ENCODE measurements around the gene HMX1.

The HMX1 gene

GRCh38 chr4:8910100-8910821 lies 38.6 kb upstream of the HMX1 start:
- no peak for DNase-seq (ENCODE audit: low read depth in 2 of 2)

GRCh38 chr4:8909548-8909947 lies 37.9 kb upstream of the HMX1 start:
- DNase-seq (ENCODE audit: low read depth in 2 of 2): no peak

- no peak for DNase-seq (ENCODE audit: low read depth in 2 of 2)
Observed at GRCh38 chr4:8908206-8908893, 36.7 kb upstream of the HMX1 start.

GRCh38 chr4:8907596-8908205 lies 36.1 kb upstream of the HMX1 start:
- DNase-seq (ENCODE audit: low read depth in 2 of 2): no peak

- DNase-seq (ENCODE audit: low read depth in 2 of 2): no peak
Observed at GRCh38 chr4:8906991-8907595, 35.5 kb upstream of the HMX1 start.

- DNase-seq (ENCODE audit: low read depth in 2 of 2): no peak
Observed at GRCh38 chr4:8906668-8906970, 35.0 kb upstream of the HMX1 start.

- no peak for DNase-seq (ENCODE audit: low read depth in 2 of 2)
Observed at GRCh38 chr4:8905773-8906667, 34.4 kb upstream of the HMX1 start.

GRCh38 chr4:8905226-8905772 lies 33.7 kb upstream of the HMX1 start:
- DNase-seq (ENCODE audit: low read depth in 2 of 2): no peak

- no peak for DNase-seq (ENCODE audit: low read depth in 2 of 2)
Observed at GRCh38 chr4:8904666-8905065, 33.0 kb upstream of the HMX1 start.

GRCh38 chr4:8904041-8904501 lies 32.4 kb upstream of the HMX1 start:
- no peak for DNase-seq (ENCODE audit: low read depth in 2 of 2)

GRCh38 chr4:8901335-8901734 lies 29.7 kb upstream of the HMX1 start:
- DNase-seq (ENCODE audit: low read depth in 2 of 2): no peak

GRCh38 chr4:8900588-8900987 lies 28.9 kb upstream of the HMX1 start:
- DNase-seq (ENCODE audit: low read depth in 2 of 2): no peak

GRCh38 chr4:8898419-8898818 lies 26.8 kb upstream of the HMX1 start:
- DNase-seq (ENCODE audit: low read depth in 2 of 2): no peak

- no peak for DNase-seq (ENCODE audit: low read depth in 2 of 2)
Observed at GRCh38 chr4:8897251-8898167, 25.9 kb upstream of the HMX1 start.

GRCh38 chr4:8896506-8896905 lies 24.9 kb upstream of the HMX1 start:
- DNase-seq (ENCODE audit: low read depth in 2 of 2): no peak

GRCh38 chr4:8896071-8896470 lies 24.4 kb upstream of the HMX1 start:
- DNase-seq (ENCODE audit: low read depth in 2 of 2): no peak

- no peak for DNase-seq (ENCODE audit: low read depth in 2 of 2)
Observed at GRCh38 chr4:8895295-8895694, 23.7 kb upstream of the HMX1 start.

GRCh38 chr4:8894424-8894816 lies 22.8 kb upstream of the HMX1 start:
- DNase-seq (ENCODE audit: low read depth in 2 of 2): no peak

- DNase-seq (ENCODE audit: low read depth in 2 of 2): no peak
Observed at GRCh38 chr4:8893624-8894423, 22.2 kb upstream of the HMX1 start.

- DNase-seq (ENCODE audit: low read depth in 2 of 2): no peak
Observed at GRCh38 chr4:8893227-8893623, 21.6 kb upstream of the HMX1 start.

Measured in stimulated activated CD8-positive, alpha-beta memory T cell treated with anti-CD3 and anti-CD28 coated beads, Interleukin-7, amount 100 ng/mL, for 1 hour (primary cell).